Muscle layer of duodenum (tissue), 2 donors: ENCODE results near the gene RNASEH1.
"Not testable (repeated sequence)": the region's sequence is repeated elsewhere in the genome, so short reads cannot be mapped to it uniquely, and the experiment has no call there.

Experiments used
- H3K27ac ChIP-seq: one replicate; pipeline ENCODE4 v1.7.0; 2013; ENCODE audit warnings: mild to moderate bottlenecking, low read length
- H3K27me3 ChIP-seq: one replicate; pipeline ENCODE4 v1.7.0; 2013; ENCODE audit warnings: low read depth, mild to moderate bottlenecking, control low read depth, low read length
- H3K36me3 ChIP-seq, 2 donors: one replicate each; pipeline ENCODE4 v1.7.0; 2013; ENCODE audit warnings: low read length in 2 of 2, control low read depth in 1 of 2, mild to moderate bottlenecking in 1 of 2; ENCODE audit not compliant: insufficient read depth in 2 of 2, control insufficient read depth in 1 of 2
- H3K4me1 ChIP-seq, 2 donors: one replicate each; pipeline ENCODE4 v1.7.0; 2013; ENCODE audit warnings: low read length in 2 of 2, mild to moderate bottlenecking in 2 of 2, control low read depth in 1 of 2, moderate library complexity in 1 of 2; ENCODE audit not compliant: insufficient read depth in 2 of 2, control insufficient read depth in 1 of 2
- H3K4me3 ChIP-seq, 2 donors: one replicate each; pipeline ENCODE4 v1.7.0; 2013; ENCODE audit warnings: low read length in 2 of 2, low read depth in 1 of 2, mild to moderate bottlenecking in 1 of 2
- H3K9me3 ChIP-seq, 2 donors: one replicate each; pipeline ENCODE4 v1.7.0; 2013; ENCODE audit warnings: low read length in 2 of 2, control low read depth in 1 of 2, mild to moderate bottlenecking in 1 of 2; ENCODE audit not compliant: control insufficient read depth in 1 of 2
- donor health status: healthy.

Gene RNASEH1

GRCh38 chr2:3587021-3587420 lies 28.9 kb upstream of the RNASEH1 start:
- no peaks in the 10 kb centered on the region for H3K27me3 ChIP-seq
- no peaks in the 10 kb centered on the region for H3K9me3 ChIP-seq
- peaks cover 0 to 5% of the 10 kb centered on the region in 2 donors for H3K4me1 ChIP-seq
- peaks cover 3 to 8% of the 10 kb centered on the region in 2 donors for H3K36me3 ChIP-seq
- no peak overlapping the region for H3K27ac ChIP-seq
- H3K4me3 ChIP-seq = no peak overlapping the region

- Histone ChIP-seq H3K36me3 (peaks cover 8 to 16% of the 10 kb centered on the region in 2 donors), H3K27ac (peak overlapping the region; percentile 58), H3K9me3 (no peaks in the 10 kb centered on the region), H3K27me3 (no peaks in the 10 kb centered on the region), H3K4me3 (no peak overlapping the region), H3K4me1 (peaks cover 0 to 5% of the 10 kb centered on the region in 2 donors)
These were observed 28.1 kb upstream of the RNASEH1 start for GRCh38 chr2:3586220-3586619.

GRCh38 chr2:3585261-3586109 lies 27.4 kb upstream of the RNASEH1 start:
- H3K27me3 ChIP-seq = no peaks in the 10 kb centered on the region
- peak overlapping the region; percentile 58 for H3K27ac ChIP-seq
- peaks cover 0 to 5% of the 10 kb centered on the region in 2 donors for H3K4me1 ChIP-seq
- H3K9me3 ChIP-seq = no peaks in the 10 kb centered on the region
- no peak overlapping the region for H3K4me3 ChIP-seq
- H3K36me3 ChIP-seq = peaks cover 16 to 23% of the 10 kb centered on the region in 2 donors

GRCh38 chr2:3584608-3585260 lies 26.6 kb upstream of the RNASEH1 start:
- H3K36me3 ChIP-seq = peaks cover 23 to 30% of the 10 kb centered on the region in 2 donors
- peaks cover 0 to 5% of the 10 kb centered on the region in 2 donors for H3K4me1 ChIP-seq
- H3K27ac ChIP-seq = peak overlapping the region; percentile 27
- H3K27me3 ChIP-seq = no peaks in the 10 kb centered on the region
- no peak overlapping the region for H3K4me3 ChIP-seq
- H3K9me3 ChIP-seq = no peaks in the 10 kb centered on the region

GRCh38 chr2:3584076-3584475 lies 25.9 kb upstream of the RNASEH1 start:
- no peak overlapping the region for H3K27ac ChIP-seq
- H3K9me3 ChIP-seq = no peaks in the 10 kb centered on the region
- H3K4me3 ChIP-seq = no peak overlapping the region
- peaks cover 29 to 32% of the 10 kb centered on the region in 2 donors for H3K36me3 ChIP-seq
- H3K4me1 ChIP-seq = peaks cover 0 to 5% of the 10 kb centered on the region in 2 donors
- H3K27me3 ChIP-seq = no peaks in the 10 kb centered on the region

GRCh38 chr2:3581367-3582262 lies 23.5 kb upstream of the RNASEH1 start:
- no peaks in the 10 kb centered on the region for H3K27me3 ChIP-seq
- no peak overlapping the region for H3K27ac ChIP-seq
- H3K9me3 ChIP-seq = no peaks in the 10 kb centered on the region
- peaks cover 7 to 28% of the 10 kb centered on the region in 2 donors for H3K4me1 ChIP-seq
- peaks cover 48 to 52% of the 10 kb centered on the region in 2 donors for H3K36me3 ChIP-seq
- H3K4me3 ChIP-seq = no peak overlapping the region

GRCh38 chr2:3580449-3580848 lies 22.3 kb upstream of the RNASEH1 start:
- peaks cover 7 to 36% of the 10 kb centered on the region in 2 donors for H3K4me1 ChIP-seq
- no peaks in the 10 kb centered on the region for H3K9me3 ChIP-seq
- H3K36me3 ChIP-seq = peaks cover 50 to 57% of the 10 kb centered on the region in 2 donors
- no peaks in the 10 kb centered on the region for H3K27me3 ChIP-seq
- no peak overlapping the region for H3K4me3 ChIP-seq
- no peak overlapping the region for H3K27ac ChIP-seq

GRCh38 chr2:3578987-3579386 lies 20.9 kb upstream of the RNASEH1 start:
- no peaks in the 10 kb centered on the region for H3K27me3 ChIP-seq
- no peaks in the 10 kb centered on the region for H3K9me3 ChIP-seq
- peaks cover 50 to 57% of the 10 kb centered on the region in 2 donors for H3K36me3 ChIP-seq
- no peak overlapping the region for H3K27ac ChIP-seq
- no peak overlapping the region for H3K4me3 ChIP-seq
- peaks cover 7 to 32% of the 10 kb centered on the region in 2 donors for H3K4me1 ChIP-seq

GRCh38 chr2:3576263-3576630 lies 18.1 kb upstream of the RNASEH1 start:
- H3K4me1 ChIP-seq = peaks cover 7 to 32% of the 10 kb centered on the region in 2 donors
- H3K36me3 ChIP-seq = peaks cover 34 to 49% of the 10 kb centered on the region in 2 donors
- not testable (repeated sequence) for H3K9me3 ChIP-seq, H3K27me3 ChIP-seq
- H3K4me3 ChIP-seq = peak overlapping the region; percentile 78 to 82
- peak overlapping the region; percentile 81 for H3K27ac ChIP-seq

GRCh38 chr2:3575534-3576262 lies 17.6 kb upstream of the RNASEH1 start:
- Histone ChIP-seq H3K4me1 (peaks cover 7 to 32% of the 10 kb centered on the region in 2 donors), H3K9me3 (no peaks in the 10 kb centered on the region), H3K4me3 (peak overlapping the region; percentile 78 to 82), H3K27ac (peak overlapping the region; percentile 81), H3K36me3 (peaks cover 28 to 43% of the 10 kb centered on the region in 2 donors), H3K27me3 (no peaks in the 10 kb centered on the region)
